PC-9 (cell line): ENCODE measurements around the gene C2orf68.

Experiments
- EZH2 ChIP-seq: fragments of 200-600 bp; sonication (generic); IDR thresholded peaks from 2 replicates; pipeline ENCODE4 v1.8.0; 2017; ENCODE audit warnings: antibody characterized with exemption, low read depth
- TF ChIP-seq, protein P1 (sequence below): fragments of 200-600 bp; sonication (generic); conservative IDR thresholded peaks from 2 replicates; pipeline ENCODE4 v1.6.1; 2017; ENCODE audit warnings: mixed run types, antibody characterized with exemption, mild to moderate bottlenecking, moderate library complexity

DNA sequence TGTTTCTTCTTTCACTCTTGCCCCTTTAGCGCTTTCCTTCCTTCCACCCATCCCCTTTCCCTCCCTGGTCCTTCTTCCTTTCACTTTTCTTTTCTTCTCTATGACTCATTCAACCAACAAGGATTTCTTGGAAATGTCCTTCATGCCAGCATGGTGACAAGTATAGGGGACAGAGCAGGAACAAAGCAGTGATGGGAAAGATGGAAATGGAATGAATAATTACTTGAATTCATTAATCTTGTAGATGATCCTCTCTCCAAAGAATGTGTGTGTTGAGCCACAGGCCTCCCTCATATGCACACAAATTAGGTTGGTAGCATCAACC lies 26.1 kb downstream of the C2orf68 start:
- TF ChIP-seq, protein P1, sequence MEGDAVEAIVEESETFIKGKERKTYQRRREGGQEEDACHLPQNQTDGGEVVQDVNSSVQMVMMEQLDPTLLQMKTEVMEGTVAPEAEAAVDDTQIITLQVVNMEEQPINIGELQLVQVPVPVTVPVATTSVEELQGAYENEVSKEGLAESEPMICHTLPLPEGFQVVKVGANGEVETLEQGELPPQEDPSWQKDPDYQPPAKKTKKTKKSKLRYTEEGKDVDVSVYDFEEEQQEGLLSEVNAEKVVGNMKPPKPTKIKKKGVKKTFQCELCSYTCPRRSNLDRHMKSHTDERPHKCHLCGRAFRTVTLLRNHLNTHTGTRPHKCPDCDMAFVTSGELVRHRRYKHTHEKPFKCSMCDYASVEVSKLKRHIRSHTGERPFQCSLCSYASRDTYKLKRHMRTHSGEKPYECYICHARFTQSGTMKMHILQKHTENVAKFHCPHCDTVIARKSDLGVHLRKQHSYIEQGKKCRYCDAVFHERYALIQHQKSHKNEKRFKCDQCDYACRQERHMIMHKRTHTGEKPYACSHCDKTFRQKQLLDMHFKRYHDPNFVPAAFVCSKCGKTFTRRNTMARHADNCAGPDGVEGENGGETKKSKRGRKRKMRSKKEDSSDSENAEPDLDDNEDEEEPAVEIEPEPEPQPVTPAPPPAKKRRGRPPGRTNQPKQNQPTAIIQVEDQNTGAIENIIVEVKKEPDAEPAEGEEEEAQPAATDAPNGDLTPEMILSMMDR: no peak
- no peak for TF ChIP-seq EZH2
